Stimulated activated CD8-positive, alpha-beta memory T cell treated with anti-CD3 and anti-CD28 coated beads, Interleukin-15, amount 100 ng/mL, for 1 hour (primary cell): ENCODE measurements around the gene GIN1.
"Not testable (repeated sequence)": the region's sequence is repeated elsewhere in the genome, so short reads cannot be mapped to it uniquely, and the experiment has no call there.

Source experiments
- DNase-seq: peaks from one replicate; pipeline ENCODE4 v3.0.0-alpha.2; 2020; ENCODE audit warnings: low read depth

Gene GIN1

GRCh38 chr5:103119765-103120606 is at the start of gene GIN1, which contains the start of gene PPIP5K2:
GIN1 (minus strand) TSS chr5:103120138; CDS start chr5:103108707, 11,431 bp downstream.
PPIP5K2 (plus strand) TSS chr5:103120301; CDS start chr5:103129590, 9,289 bp downstream.
- DNase-seq = peak; percentile 96

GRCh38 chr5:103166706-103167105 is 46.8 kb upstream of the GIN1 start:
- no peak for DNase-seq

- DNase-seq = no peak
These were observed 31.2 kb upstream of the GIN1 start for GRCh38 chr5:103151156-103151555.

GRCh38 chr5:103148213-103148612 is 28.3 kb upstream of the GIN1 start:
- no peak for DNase-seq

DNA sequence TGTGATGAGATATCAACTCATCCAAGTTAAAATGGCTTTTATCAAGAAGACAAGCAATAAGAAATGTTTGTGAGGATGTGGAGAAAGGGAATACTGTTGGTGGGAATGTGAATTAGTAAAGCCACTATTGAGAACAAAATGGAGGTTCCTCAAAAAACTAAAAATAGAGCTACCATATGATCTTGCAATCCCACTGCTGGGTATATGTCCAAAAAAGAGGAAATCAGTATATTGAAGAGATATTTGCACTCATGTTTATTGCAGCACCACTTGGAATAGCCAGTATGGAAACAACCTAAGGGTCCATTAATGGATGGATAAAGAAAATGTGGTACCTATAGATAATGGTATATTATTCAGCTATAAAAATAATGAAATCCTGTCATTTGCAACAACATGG is 25.3 kb upstream of the GIN1 start:
- DNase-seq = no peak

- DNase-seq = not testable (repeated sequence)
These were observed 22.2 kb upstream of the GIN1 start for GRCh38 chr5:103142132-103142531.

- peak; percentile 78 for DNase-seq
These were observed 19.4 kb upstream of the GIN1 start for GRCh38 chr5:103139264-103139865.

DNA sequence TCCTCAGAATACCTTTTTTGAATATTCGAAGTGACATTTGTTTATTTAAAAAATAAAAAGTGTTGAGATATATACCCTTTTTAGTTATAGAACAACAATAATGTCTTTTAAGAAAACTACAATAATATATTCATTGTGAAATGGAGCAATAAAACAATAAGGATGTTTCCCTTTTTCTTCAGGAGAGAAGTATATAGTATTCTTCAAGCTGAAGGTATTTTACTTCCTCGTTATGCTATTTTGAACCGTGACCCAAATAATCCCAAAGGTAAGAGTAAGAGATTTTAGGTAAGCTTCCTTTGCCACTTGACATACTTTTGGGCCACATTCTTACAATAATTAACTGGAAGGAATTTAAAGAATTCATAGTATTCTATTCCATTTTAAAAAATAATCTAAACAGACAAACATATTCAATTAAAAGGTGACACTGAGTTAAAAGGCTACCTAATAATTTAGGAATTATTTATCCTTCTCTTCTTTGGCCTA is 18.3 kb upstream of the GIN1 start:
- DNase-seq = no peak

- no peak for DNase-seq
These were observed 15.5 kb upstream of the GIN1 start for GRCh38 chr5:103135461-103135860.

DNA sequence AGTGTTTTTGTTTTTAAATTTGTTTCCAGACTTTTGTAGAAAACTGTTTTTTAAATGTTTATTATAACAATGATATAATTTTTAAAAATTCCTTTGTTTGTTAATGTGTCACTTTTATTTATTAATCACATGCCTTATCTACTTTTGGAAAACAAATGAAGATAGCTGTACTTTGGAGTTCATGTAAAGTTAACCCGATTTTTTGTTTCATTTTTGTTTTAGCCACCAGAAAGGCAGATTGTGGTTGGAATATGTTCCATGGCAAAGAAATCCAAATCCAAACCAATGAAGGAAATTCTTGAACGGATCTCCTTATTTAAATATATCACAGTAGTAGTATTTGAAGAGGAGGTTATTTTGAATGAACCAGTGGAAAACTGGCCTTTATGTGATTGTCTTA is 13.3 kb upstream of the GIN1 start:
- DNase-seq = no peak

DNA sequence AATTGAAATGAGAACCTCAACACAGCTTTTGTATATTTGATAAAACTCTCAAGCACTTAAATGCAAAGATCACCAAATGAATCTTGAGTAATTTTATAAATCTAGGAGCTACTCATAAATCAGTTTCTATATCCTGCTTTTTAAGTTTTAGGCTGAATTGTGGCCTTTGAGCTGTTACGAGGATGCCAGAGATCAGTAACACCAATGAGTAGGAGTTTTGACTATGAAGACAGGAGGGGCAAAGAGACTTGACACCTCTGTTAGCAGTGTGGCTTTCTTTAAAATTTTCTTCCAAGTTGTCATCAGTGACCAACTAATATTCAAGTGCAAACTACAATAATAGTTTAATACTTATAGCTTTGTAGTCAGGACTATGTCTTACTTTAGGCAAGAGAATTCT is 12.7 kb upstream of the GIN1 start:
- DNase-seq = no peak

GRCh38 chr5:103128202-103128601 is 8.3 kb upstream of the GIN1 start:
- no peak for DNase-seq

GRCh38 chr5:103127292-103127817 is 7.4 kb upstream of the GIN1 start:
- DNase-seq = no peak

GRCh38 chr5:103126557-103126956 is 6.6 kb upstream of the GIN1 start:
- no peak for DNase-seq

GRCh38 chr5:103122242-103122641 is 2.3 kb upstream of the GIN1 start:
- no peak for DNase-seq

GRCh38 chr5:103120607-103121200 is 766 bp upstream of the GIN1 start:
- DNase-seq = no peak

- no peak for DNase-seq
These were observed 721 bp downstream of the GIN1 start for GRCh38 chr5:103119070-103119764.

DNA sequence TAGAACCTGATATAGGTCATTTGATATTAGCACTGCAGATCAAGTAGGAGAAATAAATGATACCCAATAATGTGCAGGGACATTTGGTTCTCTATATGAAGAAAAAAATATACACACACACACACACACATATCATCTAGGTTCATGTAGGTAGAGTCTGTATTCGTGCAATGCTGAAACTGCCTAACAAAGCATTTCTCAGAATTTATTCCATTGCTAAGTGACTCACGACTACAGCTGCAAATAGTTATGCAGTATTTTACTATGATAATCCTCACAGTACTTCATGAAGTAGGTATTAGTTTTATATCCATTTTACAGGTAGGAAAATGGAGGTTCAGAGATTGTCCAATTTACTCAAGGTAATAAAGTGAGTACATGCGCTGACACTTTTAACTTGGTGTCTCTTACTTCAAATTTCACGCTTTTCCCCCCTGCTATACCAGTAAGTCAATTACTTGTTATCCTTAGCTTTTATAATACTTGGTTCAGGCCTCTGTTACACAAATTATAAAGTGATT is 2.4 kb downstream of the GIN1 start:
- no peak for DNase-seq

DNA sequence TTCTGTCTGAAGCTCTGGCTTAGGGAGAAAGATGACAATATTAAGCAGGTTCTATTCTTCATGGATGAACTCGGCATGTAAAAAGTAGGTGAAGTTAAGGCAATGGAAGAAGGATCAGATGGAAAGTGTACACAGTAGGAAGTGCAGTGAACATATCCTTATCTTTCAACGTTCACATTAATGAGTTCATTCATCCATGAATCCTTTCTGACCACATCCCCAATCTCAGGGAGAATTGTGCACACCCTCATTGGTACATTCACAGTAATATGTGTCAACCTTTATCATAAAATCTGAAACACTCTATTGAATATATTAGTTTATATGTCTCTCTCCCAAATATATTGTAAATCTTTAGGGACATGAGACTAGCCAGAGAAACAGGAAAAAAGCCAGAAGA is 5.5 kb downstream of the GIN1 start:
- DNase-seq = no peak

- no peak for DNase-seq
These were observed 7.0 kb downstream of the GIN1 start for GRCh38 chr5:103112910-103113309.

DNA sequence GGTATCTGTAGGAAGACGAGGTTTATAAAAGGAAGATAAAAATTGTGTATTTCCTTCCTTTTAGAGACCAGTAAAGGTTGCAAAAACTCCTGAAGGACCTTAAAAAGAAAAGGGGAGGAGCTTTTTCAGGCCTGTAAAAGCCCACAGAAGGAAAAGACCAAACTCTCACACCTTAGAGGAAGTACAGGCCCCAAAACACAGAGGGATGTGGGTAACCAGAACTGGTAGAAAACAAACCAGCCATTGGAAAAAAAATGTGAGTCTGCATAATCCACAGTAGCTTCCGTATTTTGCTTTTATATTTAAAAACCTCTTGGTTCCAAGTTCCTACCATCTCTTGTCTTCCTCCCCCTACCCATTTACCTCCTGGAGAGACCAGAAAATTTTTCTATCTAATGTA is 8.5 kb downstream of the GIN1 start:
- no peak for DNase-seq

- DNase-seq = no peak
These were observed 9.5 kb downstream of the GIN1 start for GRCh38 chr5:103110403-103110802.
